CD4-positive, alpha-beta T cell (primary cell): ENCODE measurements around the gene NFKB1. TPM values are rescaled to one million over a fixed set of nuclear protein-coding genes. Genes with fewer than 3 reads are reported as not detected.
A peak's percentile ranks its signal among the peaks of the same experiment; 100 is the strongest.

Experiments used
- ATAC-seq: fragments of 200-7000 bp; cut with Tn5 transposase; one replicate; pipeline ENCODE4 v1.10.0; 2022; ENCODE audit warnings: mild to moderate bottlenecking; ENCODE audit not compliant: poor library complexity
- CTCF ChIA-PET: fragments of 350-600 bp; sonication (Branson Sonifier 250); formaldehyde crosslinking; loops from one replicate; lab custom pipeline; 2021; ENCODE audit warnings: antibody characterized with exemption, inconsistent platforms; lab: Charles Lee
- POLR2A ChIA-PET: fragments of 350-600 bp; sonication (Branson Sonifier 250); formaldehyde crosslinking; loops from one replicate; lab custom pipeline; 2021; ENCODE audit warnings: antibody characterized with exemption, inconsistent platforms; lab: Charles Lee
- DNase-seq, 14 experiments: peaks; one replicate each; pipeline ENCODE4 v3.0.0-alpha.2; 2013 to 2020; ENCODE audit warnings: mixed read lengths in 2 of 14
- H3K27ac ChIP-seq, 2 donors: one replicate each; pipeline versions ENCODE4 v1.5.1 to v1.7.0; 2013; ENCODE audit warnings: low read length in 2 of 2, low read depth in 1 of 2, mild to moderate bottlenecking in 1 of 2
- H3K27me3 ChIP-seq, 2 experiments: 1 replicate in 1 of 2; 2 replicates in 1 of 2; pipeline versions ENCODE4 v1.6.1 to v1.7.0; 2013; ENCODE audit warnings: low read length in 2 of 2, control low read depth in 1 of 2, mild to moderate bottlenecking in 1 of 2, moderate library complexity in 1 of 2; ENCODE audit not compliant: insufficient read depth in 2 of 2, control insufficient read depth in 1 of 2
- H3K36me3 ChIP-seq: one replicate; pipeline ENCODE4 v1.6.1; 2013; ENCODE audit warnings: low read length, control low read depth; ENCODE audit not compliant: insufficient read depth
- H3K4me1 ChIP-seq: one replicate; pipeline ENCODE4 v1.6.1; 2013; ENCODE audit warnings: low read length, control low read depth; ENCODE audit not compliant: insufficient read depth
- H3K4me3 ChIP-seq: one replicate; pipeline ENCODE4 v1.5.1; 2013; ENCODE audit warnings: mild to moderate bottlenecking, low read length, moderate library complexity
- H3K9me3 ChIP-seq, 2 experiments: 1 replicate in 1 of 2; 2 replicates in 1 of 2; pipeline versions ENCODE4 v1.6.1 to v1.7.0; 2013; ENCODE audit warnings: low read length in 2 of 2, mild to moderate bottlenecking in 2 of 2, control low read depth in 1 of 2, moderate library complexity in 1 of 2; ENCODE audit not compliant: control insufficient read depth in 1 of 2, insufficient read depth in 1 of 2
- H3K27ac Mint-ChIP-seq: one replicate; pipeline ENCODE4 v1.8.0; 2020; ENCODE audit warnings: mixed read lengths
- H3K27me3 Mint-ChIP-seq: one replicate; pipeline ENCODE4 v1.8.0; 2021; ENCODE audit warnings: mixed read lengths
- H3K36me3 Mint-ChIP-seq: one replicate; pipeline ENCODE4 v1.8.0; 2021; ENCODE audit warnings: low read depth, mixed read lengths
- H3K4me1 Mint-ChIP-seq: one replicate; pipeline ENCODE4 v1.8.0; 2021; ENCODE audit warnings: low read depth, mixed read lengths
- H3K4me3 Mint-ChIP-seq: one replicate; pipeline ENCODE4 v1.8.0; 2020; ENCODE audit warnings: mild to moderate bottlenecking, mixed read lengths
- H3K9me3 Mint-ChIP-seq: one replicate; pipeline ENCODE4 v1.8.0; 2020; ENCODE audit warnings: mixed read lengths
- CTCF ChIP-seq: fragments of 200-600 bp; IDR thresholded peaks from one replicate; pipeline ENCODE4 v1.8.0; 2022; ENCODE audit warnings: antibody characterized with exemption, mild to moderate bottlenecking
- intact Hi-C, 2 experiments: fragments of 100-400 bp; cut with DNase I in 1 of 2; cut with micrococcal nuclease in 1 of 2; formaldehyde crosslinking; loops; one replicate each; pipeline versions ENCODE4 v1.15.1 to v1.9.0; 2023 to 2025; cut with DNase I, micrococcal nuclease
- total RNA-seq, 174 experiments: library from RNA in 2 of 174; stranded (reverse) in 2 of 174; gene quantifications; one replicate each; pipeline ENCODE4 v1.2.3 and lab custom pipeline; 2021 to 2026

The NFKB1 gene
- total RNA-seq, 2 experiments from 2014 or later = 134 TPM

GRCh38 chr4:102503831-102504786, 3.0 kb downstream of the NFKB1 start:
- H3K4me3 Mint-ChIP-seq = peak overlapping the region; percentile 98
- peaks cover 70% of the 10 kb centered on the region for H3K4me1 Mint-ChIP-seq
- Histone ChIP-seq H3K4me3 (peak overlapping the region; percentile 96), H3K4me1 (peaks cover 11% of the 10 kb centered on the region), H3K36me3 (no peaks in the 10 kb centered on the region), H3K9me3 (no peaks in the 10 kb centered on the region), H3K27me3 (no peaks in the 10 kb centered on the region), H3K27ac (peak overlapping the region in 1 of 2 donors; percentile 99)
- peaks cover 32% of the 10 kb centered on the region for H3K36me3 Mint-ChIP-seq
- ATAC-seq (no peak), DNase-seq (peak in 3 of 14 experiments; percentile 20 to 50 (median 24))
- no peaks in the 10 kb centered on the region for H3K27me3 Mint-ChIP-seq
- POLR2A ChIA-PET = interaction anchor here (0.6 to 4.6 kb wide), 4 partner anchors 23 to 365 kb away, joined by 3 to 44 read pairs (median 18); partner anchors contain the start of gene UBE2D3
- intact Hi-C loops = loop anchor here (1.0 to 5.0 kb wide), 4 partner anchors 14 to 323 kb away; partner anchors contain the start of gene UBE2D3 (in 1 of the 2)
- H3K9me3 Mint-ChIP-seq = no peaks in the 10 kb centered on the region
- no peak for TF ChIP-seq CTCF
- CTCF ChIA-PET = no interaction called here
- peak overlapping the region; percentile 94 for H3K27ac Mint-ChIP-seq

GRCh38 chr4:102504941-102505340, 3.8 kb downstream of the NFKB1 start:
- Mint-ChIP-seq H3K36me3 (peaks cover 40% of the 10 kb centered on the region), H3K27ac (peak overlapping the region; percentile 94), H3K4me1 (peaks cover 78% of the 10 kb centered on the region), H3K27me3 (no peaks in the 10 kb centered on the region), H3K4me3 (peak overlapping the region; percentile 66), H3K9me3 (no peaks in the 10 kb centered on the region)
- POLR2A ChIA-PET = no interaction called here
- Histone ChIP-seq H3K27me3 (no peaks in the 10 kb centered on the region), H3K4me3 (no peak overlapping the region), H3K9me3 (no peaks in the 10 kb centered on the region), H3K27ac (no peak overlapping the region), H3K4me1 (peaks cover 12% of the 10 kb centered on the region), H3K36me3 (peaks cover under 1% of the 10 kb centered on the region)
- no peak for TF ChIP-seq CTCF
- DNase-seq (no peak), ATAC-seq (no peak)
- intact Hi-C loops = loop anchor here (5.0 kb wide), 3 partner anchors 32 to 322 kb away; partner anchors contain the start of gene UBE2D3 (in 1 of the 2)
- CTCF ChIA-PET = interaction anchor here (1.0 kb wide), 1 partner anchor 60 kb away, joined by 3 read pairs; no protein-coding TSS in a partner anchor

GRCh38 chr4:102505708-102506107, 4.5 kb downstream of the NFKB1 start:
- Histone ChIP-seq H3K27ac (no peak overlapping the region), H3K4me3 (no peak overlapping the region), H3K36me3 (peaks cover 6% of the 10 kb centered on the region), H3K4me1 (peaks cover 5% of the 10 kb centered on the region), H3K9me3 (no peaks in the 10 kb centered on the region), H3K27me3 (no peaks in the 10 kb centered on the region)
- TF ChIP-seq CTCF = no peak
- DNase-seq = no peak
- Mint-ChIP-seq H3K9me3 (no peaks in the 10 kb centered on the region), H3K27me3 (no peaks in the 10 kb centered on the region), H3K36me3 (peaks cover 43% of the 10 kb centered on the region), H3K4me3 (no peak overlapping the region), H3K27ac (no peak overlapping the region), H3K4me1 (peaks cover 80% of the 10 kb centered on the region)
- intact Hi-C loops = no loop called here
- CTCF ChIA-PET = interaction anchor here (0.7 to 1.0 kb wide), 2 partner anchors 11 to 59 kb away, joined by 3 read pairs; no protein-coding TSS in a partner anchor
- no peak for ATAC-seq
- POLR2A ChIA-PET = no interaction called here
